Measurements from ENCODE around the gene ARID1B. TPM values are rescaled to one million over a fixed set of nuclear protein-coding genes. Genes with fewer than 3 reads are reported as not detected.

Gene ARID1B
- total and polyA plus RNA-seq, 2 donors: 36.2 to 213 TPM

DNA sequence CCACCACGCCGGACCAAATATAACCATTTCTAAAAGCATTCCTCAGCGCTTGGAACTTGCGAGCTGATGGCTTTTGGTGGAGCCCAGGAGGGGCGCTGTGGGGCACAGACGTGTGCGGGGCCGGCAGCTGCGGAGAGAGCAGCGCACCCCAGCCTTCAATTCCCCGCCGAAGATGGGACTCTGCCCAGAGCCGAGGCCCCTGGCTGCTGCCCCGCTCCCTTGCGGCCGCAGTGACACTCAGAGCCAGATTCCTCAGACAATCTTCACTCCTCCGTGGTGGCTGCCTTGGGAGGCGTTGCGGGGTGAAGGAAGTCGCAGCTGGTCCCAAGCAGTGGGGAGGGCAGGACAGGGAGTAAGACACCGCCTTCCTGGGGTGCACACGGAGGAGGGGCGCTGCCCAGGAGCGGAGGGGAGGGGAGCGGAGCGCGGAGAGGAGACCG, 458.4 kb downstream of the ARID1B start:
- DNase-seq (ENCODE audit: extremely low spot score): no peak
- H3K4me1 ChIP-seq (ENCODE audit: insufficient read depth): no peaks in the 10 kb centered on the region
- H3K4me3 ChIP-seq (ENCODE audit: low read depth, low read length): peak overlapping the region; percentile 47
- no peaks in the 10 kb centered on the region for H3K36me3 ChIP-seq (ENCODE audit: insufficient read depth)
- WGBS: under 1% methylated on average over 28 of the region's 28 CpGs
- peak overlapping the region; percentile 27 for H3K27ac ChIP-seq (ENCODE audit: low read depth)

DNA sequence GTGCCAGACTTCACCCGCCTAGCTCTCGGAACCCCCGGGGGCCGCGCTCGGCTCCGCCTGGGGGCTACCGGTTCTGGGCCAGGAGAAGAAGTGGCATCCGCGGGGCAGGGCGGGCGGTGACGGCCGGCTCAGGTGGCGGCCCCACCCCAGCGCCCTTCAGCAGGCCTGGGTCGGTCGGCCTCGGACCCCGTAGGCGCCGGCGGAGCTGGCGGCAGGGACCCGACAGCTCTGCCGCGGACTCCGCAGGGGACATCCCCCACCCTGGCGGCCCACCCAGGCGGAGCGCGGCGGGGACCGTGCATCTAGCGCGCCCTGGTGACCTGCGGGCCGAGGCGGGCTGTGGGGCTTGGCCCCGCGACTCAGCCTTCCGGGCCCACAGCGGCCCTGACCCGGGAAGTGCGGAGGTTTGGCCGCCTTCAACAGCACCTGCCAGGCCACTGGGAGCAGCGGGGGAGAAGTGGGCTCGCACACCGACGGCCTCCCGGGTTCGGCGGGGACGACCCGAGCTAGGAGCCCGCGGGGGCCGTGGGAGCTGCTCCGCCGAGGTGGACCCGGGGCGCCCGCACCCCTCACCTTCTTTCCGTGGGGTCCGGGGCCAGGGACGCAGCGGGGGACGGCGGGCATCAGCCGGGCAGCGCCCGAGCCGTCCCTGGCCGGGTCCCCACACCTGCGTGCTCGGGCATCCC, 459.0 kb downstream of the ARID1B start:
- Histone ChIP-seq H3K4me1 (ENCODE audit: insufficient read depth) (no peaks in the 10 kb centered on the region), H3K36me3 (ENCODE audit: insufficient read depth) (no peaks in the 10 kb centered on the region), H3K4me3 (ENCODE audit: low read depth, low read length) (peak overlapping the region; percentile 47), H3K27ac (ENCODE audit: low read depth) (peak overlapping the region; percentile 41)
- 6% methylated on average over 76 of the region's 76 CpGs for WGBS
- DNase-seq (ENCODE audit: extremely low spot score): no peak

DNA sequence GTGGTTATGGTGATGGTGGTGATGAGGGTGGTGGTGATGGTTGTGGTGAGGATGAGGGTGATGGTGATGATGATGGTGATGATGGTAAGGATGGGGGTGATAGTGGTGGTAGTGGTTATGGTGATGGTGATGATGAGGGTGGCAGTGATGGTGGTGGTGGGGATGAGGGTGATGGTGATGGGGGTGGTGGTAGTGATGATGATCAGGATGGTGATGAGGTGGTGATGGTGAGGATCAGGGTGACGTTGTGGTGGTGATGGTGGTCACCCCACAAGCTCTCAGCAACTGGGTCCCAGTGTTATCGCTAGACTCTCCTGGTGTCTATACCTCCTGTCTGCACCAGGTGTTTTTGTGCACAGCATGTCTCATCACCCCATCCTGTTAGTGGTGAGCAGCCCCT, 461.2 kb downstream of the ARID1B start:
- no peaks in the 10 kb centered on the region for H3K36me3 ChIP-seq (ENCODE audit: insufficient read depth)
- 99% methylated on average over 2 of the region's 2 CpGs for WGBS
- no peak overlapping the region for H3K27ac ChIP-seq (ENCODE audit: low read depth)
- no peak for DNase-seq (ENCODE audit: extremely low spot score)
- H3K4me3 ChIP-seq (ENCODE audit: low read depth, low read length): no peak overlapping the region
- H3K4me1 ChIP-seq (ENCODE audit: insufficient read depth): no peaks in the 10 kb centered on the region

DNA sequence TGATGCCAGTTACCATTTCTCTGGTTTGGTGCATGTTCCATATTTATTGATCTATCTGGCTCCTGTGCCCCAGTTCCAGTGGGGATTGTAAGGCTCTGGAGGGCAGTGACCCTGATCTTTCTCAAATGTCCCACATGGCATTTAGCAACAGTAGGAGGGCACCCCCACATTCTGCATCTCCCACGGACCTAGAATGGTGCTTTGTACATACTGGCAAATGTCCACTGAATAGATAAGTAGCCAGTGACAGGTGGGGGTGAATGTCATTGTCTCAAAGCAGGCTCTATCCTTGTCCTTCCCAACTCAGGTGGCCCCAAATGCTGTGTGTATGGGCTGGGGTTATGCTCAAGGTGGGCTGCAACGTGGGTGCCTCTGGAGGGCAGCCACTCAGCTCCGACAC, 462.0 kb downstream of the ARID1B start:
- 63% methylated on average over 3 of the region's 3 CpGs for WGBS
- no peaks in the 10 kb centered on the region for H3K4me1 ChIP-seq (ENCODE audit: insufficient read depth)
- no peak overlapping the region for H3K27ac ChIP-seq (ENCODE audit: low read depth)
- no peak for DNase-seq (ENCODE audit: extremely low spot score)
- no peaks in the 10 kb centered on the region for H3K36me3 ChIP-seq (ENCODE audit: insufficient read depth)
- H3K4me3 ChIP-seq (ENCODE audit: low read depth, low read length): no peak overlapping the region

DNA sequence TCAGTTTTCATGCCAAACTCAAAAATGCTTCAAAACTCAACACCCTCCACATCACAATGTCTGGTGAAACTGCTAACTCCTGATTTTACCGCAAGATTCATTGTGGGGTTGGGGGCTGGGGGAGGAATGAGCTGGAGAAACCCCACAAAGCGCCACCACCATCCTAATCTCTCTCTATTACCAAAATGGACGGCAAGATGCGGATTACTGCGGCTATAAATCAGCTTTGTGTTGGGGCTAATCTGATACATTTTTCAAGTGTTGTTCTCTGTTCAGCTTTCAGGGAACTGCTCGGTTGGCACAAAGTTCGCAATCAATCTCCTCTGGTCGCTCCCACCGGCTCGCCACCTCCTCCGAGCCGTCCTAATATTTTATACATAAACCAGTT, 462.5 kb downstream of the ARID1B start:
- no peak for DNase-seq (ENCODE audit: extremely low spot score)
- Histone ChIP-seq H3K27ac (ENCODE audit: low read depth) (no peak overlapping the region), H3K4me1 (ENCODE audit: insufficient read depth) (no peaks in the 10 kb centered on the region), H3K4me3 (ENCODE audit: low read depth, low read length) (no peak overlapping the region), H3K36me3 (ENCODE audit: insufficient read depth) (no peaks in the 10 kb centered on the region)
- WGBS: 31% methylated on average over 12 of the region's 12 CpGs

DNA sequence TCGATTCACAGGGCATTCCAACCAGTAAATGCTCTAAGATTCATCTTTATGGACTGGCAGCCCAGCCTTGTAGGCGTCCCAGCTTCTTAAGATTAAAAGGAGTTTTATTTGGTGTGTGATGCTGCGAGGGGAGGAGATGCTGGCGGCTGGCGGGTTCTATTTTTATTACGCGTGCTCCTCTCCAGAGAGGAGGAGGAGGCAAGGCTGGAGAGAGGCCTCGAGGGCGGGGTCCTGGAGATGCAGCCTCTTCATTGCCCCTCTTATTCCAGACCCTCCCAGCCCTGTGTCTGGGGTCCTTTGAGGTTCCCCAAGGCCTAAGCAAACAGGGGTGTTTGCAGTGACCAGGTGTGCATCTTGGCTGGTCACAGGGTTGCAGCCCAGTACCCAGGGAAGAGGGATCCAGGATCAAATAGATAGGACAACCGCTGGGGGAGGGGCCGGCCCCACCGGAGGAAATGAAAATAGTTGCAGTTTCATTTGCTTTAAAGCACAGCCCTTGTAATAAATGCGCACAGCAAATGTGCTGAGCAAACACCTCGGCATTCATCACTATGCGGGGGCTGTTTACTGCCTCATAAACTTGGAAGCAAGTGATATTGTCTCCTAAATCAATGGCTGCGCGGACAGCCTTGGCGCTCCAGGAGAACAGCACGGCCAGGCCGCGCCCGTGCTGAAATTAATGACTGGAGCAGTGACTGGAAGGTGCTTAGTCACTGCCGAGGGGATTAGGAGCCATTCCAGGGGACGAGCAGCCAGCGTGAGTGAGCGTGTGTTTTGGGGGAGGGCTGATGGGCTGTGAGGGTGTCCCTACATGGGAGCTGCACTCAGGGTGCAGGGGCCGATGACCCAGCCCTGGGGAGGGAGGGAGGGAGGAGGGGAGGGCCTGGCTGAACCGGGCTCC, 463.1 kb downstream of the ARID1B start:
- H3K4me3 ChIP-seq (ENCODE audit: low read depth, low read length): peak overlapping the region; percentile 4
- H3K36me3 ChIP-seq (ENCODE audit: insufficient read depth): no peaks in the 10 kb centered on the region
- no peaks in the 10 kb centered on the region for H3K4me1 ChIP-seq (ENCODE audit: insufficient read depth)
- 13% methylated on average over 28 of the region's 28 CpGs for WGBS
- H3K27ac ChIP-seq (ENCODE audit: low read depth): no peak overlapping the region
- no peak for DNase-seq (ENCODE audit: extremely low spot score)

DNA sequence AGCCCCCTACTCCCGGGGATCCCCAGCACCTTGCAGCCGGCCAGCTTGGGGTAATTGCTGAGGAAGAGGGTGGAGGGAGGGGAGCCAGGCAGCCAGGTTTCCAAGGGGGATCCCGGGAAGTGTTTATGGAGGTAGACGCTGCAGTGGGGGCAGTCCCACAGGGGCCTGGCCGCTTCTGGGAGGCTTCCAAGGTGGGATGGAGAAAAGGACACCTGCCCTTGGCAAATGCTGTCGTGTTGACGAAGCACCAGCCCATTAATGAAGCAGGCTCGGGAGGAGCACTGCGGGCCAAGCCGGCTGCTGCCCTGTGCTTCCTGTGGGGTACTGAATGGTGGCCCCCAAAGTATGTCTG, 463.8 kb downstream of the ARID1B start:
- no peak overlapping the region for H3K27ac ChIP-seq (ENCODE audit: low read depth)
- H3K36me3 ChIP-seq (ENCODE audit: insufficient read depth): no peaks in the 10 kb centered on the region
- no peaks in the 10 kb centered on the region for H3K4me1 ChIP-seq (ENCODE audit: insufficient read depth)
- no peak for DNase-seq (ENCODE audit: extremely low spot score)
- 70% methylated on average over 10 of the region's 10 CpGs for WGBS
- no peak overlapping the region for H3K4me3 ChIP-seq (ENCODE audit: low read depth, low read length)

DNA sequence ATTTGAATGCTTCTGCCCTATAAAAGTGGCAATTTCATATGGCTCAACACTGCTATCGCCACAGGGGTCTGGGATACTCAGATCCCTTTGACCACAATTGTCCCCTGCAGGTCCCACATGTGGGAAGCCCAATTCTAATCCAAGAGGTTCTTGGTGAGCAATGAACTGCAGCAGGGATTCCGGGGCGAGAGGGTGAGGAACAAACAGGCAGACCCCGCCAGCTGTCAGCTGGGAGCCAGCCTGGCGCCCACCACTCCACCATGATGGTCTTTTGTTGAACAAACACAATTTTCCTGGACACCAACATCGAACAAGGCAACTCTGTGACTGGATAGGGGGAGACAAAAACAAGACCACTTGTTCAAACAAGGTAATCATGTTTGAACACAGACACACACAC, 465.6 kb downstream of the ARID1B start:
- 94% methylated on average over 6 of the region's 6 CpGs for WGBS
- Histone ChIP-seq H3K4me1 (ENCODE audit: insufficient read depth) (no peaks in the 10 kb centered on the region), H3K27ac (ENCODE audit: low read depth) (no peak overlapping the region), H3K36me3 (ENCODE audit: insufficient read depth) (no peaks in the 10 kb centered on the region), H3K4me3 (ENCODE audit: low read depth, low read length) (no peak overlapping the region)
- DNase-seq (ENCODE audit: extremely low spot score): no peak

DNA sequence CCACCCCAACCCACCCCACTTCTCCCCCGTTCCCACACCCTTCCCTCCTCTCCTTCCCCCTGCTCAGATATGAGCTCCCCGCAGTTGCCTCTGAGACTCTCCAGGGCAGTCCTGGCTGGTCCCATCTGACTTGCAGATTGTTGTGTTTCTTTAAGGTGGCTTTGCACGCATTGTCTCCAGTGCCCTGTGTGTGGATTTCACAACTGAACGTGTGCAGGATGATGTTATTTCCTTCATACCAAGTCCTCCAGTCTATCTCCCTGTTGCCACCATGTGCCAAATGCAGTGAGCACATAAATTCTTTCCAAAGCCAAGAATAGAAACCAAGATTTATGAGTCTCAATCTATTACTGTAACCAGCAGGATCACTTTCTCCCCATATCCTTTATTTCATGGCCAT, 467.0 kb downstream of the ARID1B start:
- H3K4me1 ChIP-seq (ENCODE audit: insufficient read depth): no peaks in the 10 kb centered on the region
- H3K36me3 ChIP-seq (ENCODE audit: insufficient read depth): no peaks in the 10 kb centered on the region
- no peak overlapping the region for H3K27ac ChIP-seq (ENCODE audit: low read depth)
- no peak for DNase-seq (ENCODE audit: extremely low spot score)
- 28% methylated on average over 4 of the region's 4 CpGs for WGBS
- H3K4me3 ChIP-seq (ENCODE audit: low read depth, low read length): no peak overlapping the region

DNA sequence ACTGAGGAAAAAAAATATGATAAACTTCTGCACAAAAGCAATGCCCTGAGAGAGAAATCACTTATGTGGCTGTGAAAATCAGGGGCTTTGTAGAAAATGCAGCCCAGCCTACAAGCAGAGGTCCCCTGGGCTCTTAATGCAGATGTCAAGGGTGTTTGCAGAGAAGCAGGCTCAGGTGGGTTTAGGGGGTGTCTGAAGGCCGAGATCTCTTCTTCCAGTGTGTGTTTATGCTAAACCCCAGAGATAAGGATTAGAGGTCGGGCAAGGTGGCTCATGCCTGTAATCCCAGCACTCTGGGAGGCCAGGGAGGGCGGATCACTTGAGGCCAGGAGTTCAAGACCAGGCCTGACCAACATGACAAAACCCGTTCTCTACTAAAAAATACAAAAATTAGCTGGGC, 467.6 kb downstream of the ARID1B start:
- Histone ChIP-seq H3K4me1 (ENCODE audit: insufficient read depth) (no peaks in the 10 kb centered on the region), H3K36me3 (ENCODE audit: insufficient read depth) (no peaks in the 10 kb centered on the region), H3K4me3 (ENCODE audit: low read depth, low read length) (no peak overlapping the region), H3K27ac (ENCODE audit: low read depth) (no peak overlapping the region)
- 54% methylated on average over 4 of the region's 4 CpGs for WGBS
- no peak for DNase-seq (ENCODE audit: extremely low spot score)

DNA sequence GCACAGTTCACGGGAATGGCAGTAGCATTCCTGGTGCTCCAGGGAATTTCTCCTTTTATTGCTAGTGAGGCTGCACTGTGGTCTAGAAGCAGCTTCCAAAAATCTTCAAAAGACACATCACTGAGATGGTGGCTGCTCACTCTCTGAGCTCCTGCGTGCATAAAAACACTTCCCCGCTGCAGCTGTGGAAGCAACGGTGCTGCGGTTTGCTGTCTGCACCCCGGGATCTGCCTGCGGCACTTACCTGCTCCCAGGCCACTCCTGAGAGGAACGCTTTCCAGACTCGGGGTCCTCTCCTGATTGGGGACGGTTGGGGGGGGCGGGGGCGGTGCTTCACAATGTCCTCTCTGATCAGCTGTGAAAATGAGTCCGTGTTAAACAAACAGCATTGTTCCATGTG, 468.3 kb downstream of the ARID1B start:
- no peak overlapping the region for H3K27ac ChIP-seq (ENCODE audit: low read depth)
- WGBS: 55% methylated on average over 13 of the region's 13 CpGs
- DNase-seq (ENCODE audit: extremely low spot score): no peak
- H3K36me3 ChIP-seq (ENCODE audit: insufficient read depth): no peaks in the 10 kb centered on the region
- no peak overlapping the region for H3K4me3 ChIP-seq (ENCODE audit: low read depth, low read length)
- H3K4me1 ChIP-seq (ENCODE audit: insufficient read depth): no peaks in the 10 kb centered on the region

DNA sequence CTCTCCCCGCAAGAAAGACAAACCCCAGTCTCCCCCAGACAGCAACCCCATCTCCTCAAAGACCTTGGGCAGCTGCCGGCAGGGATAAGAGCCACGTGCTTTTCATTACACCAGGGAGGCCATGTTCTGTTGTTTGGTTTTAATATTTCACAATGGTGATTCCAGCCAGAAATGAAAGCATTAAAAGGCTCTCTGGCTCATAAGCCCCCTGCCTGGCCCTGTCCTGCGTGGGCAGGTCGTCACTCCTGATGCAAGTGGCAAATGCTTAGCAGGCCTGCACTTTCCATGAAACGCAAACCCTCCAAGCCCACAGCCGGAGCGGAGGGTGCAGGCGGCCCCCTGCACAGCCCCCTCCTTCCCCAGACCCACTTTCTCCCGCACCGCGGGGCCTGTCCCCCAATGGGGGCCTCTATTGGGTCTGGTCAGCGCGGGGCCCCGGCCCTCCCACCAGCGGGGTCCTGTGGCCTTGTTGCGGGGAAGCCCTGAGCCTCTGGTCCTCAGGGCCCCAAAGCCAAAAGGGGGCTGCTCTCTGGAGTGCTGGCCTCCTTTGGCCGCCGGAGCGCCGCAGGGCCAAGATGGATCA, 469.0 kb downstream of the ARID1B start:
- WGBS: 84% methylated on average over 21 of the region's 21 CpGs
- no peaks in the 10 kb centered on the region for H3K36me3 ChIP-seq (ENCODE audit: insufficient read depth)
- no peak overlapping the region for H3K4me3 ChIP-seq (ENCODE audit: low read depth, low read length)
- H3K4me1 ChIP-seq (ENCODE audit: insufficient read depth): no peaks in the 10 kb centered on the region
- H3K27ac ChIP-seq (ENCODE audit: low read depth): no peak overlapping the region
- no peak for DNase-seq (ENCODE audit: extremely low spot score)

DNA sequence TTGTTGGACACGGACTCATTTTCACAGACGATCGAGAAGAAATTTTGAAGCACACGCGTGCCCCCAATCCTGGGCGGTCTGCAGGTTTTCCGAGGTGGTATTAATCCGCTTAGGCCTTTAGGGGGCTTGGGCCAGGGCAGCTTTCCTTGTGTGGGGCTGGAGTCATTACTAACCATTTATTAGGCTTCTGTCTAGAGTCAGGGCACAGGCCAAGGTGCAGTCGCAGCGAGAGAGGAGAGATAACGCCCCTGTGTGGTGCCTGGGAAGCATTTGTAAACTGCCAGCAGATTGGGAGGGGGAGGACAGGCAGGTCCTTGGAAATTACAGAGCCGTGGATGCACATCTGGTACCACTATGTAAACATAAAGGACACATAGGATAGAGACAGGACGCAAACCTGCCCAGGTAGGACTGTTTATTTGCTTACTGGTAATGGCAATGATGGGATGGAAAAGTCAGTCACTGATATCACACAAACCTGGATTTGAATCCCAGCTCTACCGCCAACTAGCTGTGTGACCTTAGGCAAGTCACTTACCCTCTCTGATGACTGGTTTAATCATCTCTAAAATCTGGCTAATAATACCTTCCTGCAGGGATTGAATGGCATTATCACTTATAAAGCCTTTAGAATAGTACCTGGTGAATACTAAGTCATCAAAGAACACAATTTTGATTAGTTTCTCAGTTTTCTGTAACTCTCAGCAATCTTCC, 469.8 kb downstream of the ARID1B start:
- H3K27ac ChIP-seq (ENCODE audit: low read depth): no peak overlapping the region
- H3K4me3 ChIP-seq (ENCODE audit: low read depth, low read length): no peak overlapping the region
- no peak for DNase-seq (ENCODE audit: extremely low spot score)
- no peaks in the 10 kb centered on the region for H3K36me3 ChIP-seq (ENCODE audit: insufficient read depth)
- H3K4me1 ChIP-seq (ENCODE audit: insufficient read depth): no peaks in the 10 kb centered on the region
- 89% methylated on average over 14 of the region's 14 CpGs for WGBS

Data from urinary bladder (tissue), 4 donors.